HepG2 (cell line): ENCODE measurements around the gene SLC1A4. TPM values are rescaled to one million over a fixed set of nuclear protein-coding genes. Genes with fewer than 3 reads are reported as not detected.

ENCODE experiments used
- DPF2 ChIP-seq: sonication (generic); formaldehyde crosslinking; IDR thresholded peaks from 2 replicates; pipeline ENCODE4 v1.4.0; 2020; ENCODE audit warnings: mild to moderate bottlenecking, low read depth, missing genetic modification reagents, borderline replicate concordance
- MAFF ChIP-seq: IDR thresholded peaks from 2 replicates; pipeline ENCODE4 v1.6.1; 2011; ENCODE audit warnings: low read depth, low read length, improper control_type of control experiment
- PRDM10 ChIP-seq: sonication (generic); formaldehyde crosslinking; IDR thresholded peaks from 2 replicates; pipeline ENCODE4 v1.4.0; 2020; ENCODE audit warnings: low read depth, missing genetic modification reagents
- SMC3 ChIP-seq: IDR thresholded peaks from 2 replicates; pipeline ENCODE4 v1.6.1; 2011; ENCODE audit warnings: low read length, improper control_type of control experiment
- TCF7 ChIP-seq: sonication (generic); IDR thresholded peaks from 2 replicates; pipeline ENCODE4 v1.6.1; 2016; ENCODE audit warnings: antibody characterized with exemption, low read depth
- ZBTB4 ChIP-seq: sonication (generic); formaldehyde crosslinking; IDR thresholded peaks from 2 replicates; pipeline ENCODE4 v1.4.0; 2020; ENCODE audit warnings: missing genetic modification reagents, mild to moderate bottlenecking, borderline replicate concordance
- ZNF446 ChIP-seq: sonication (generic); formaldehyde crosslinking; IDR thresholded peaks from 2 replicates; pipeline ENCODE4 v1.5.0; 2020; ENCODE audit warnings: mild to moderate bottlenecking, missing genetic modification reagents
- ZNF572 ChIP-seq: sonication (generic); formaldehyde crosslinking; IDR thresholded peaks from 2 replicates; pipeline ENCODE4 v1.5.1; 2020; ENCODE audit warnings: mild to moderate bottlenecking, missing genetic modification reagents
- ZNF589 ChIP-seq: sonication (generic); formaldehyde crosslinking; conservative IDR thresholded peaks from 2 replicates; pipeline ENCODE4 v1.8.0; 2022; ENCODE audit warnings: mild to moderate bottlenecking, moderate library complexity, missing genetic modification reagents
- ZNF703 ChIP-seq: sonication (generic); formaldehyde crosslinking; IDR thresholded peaks from 2 replicates; pipeline ENCODE4 v1.5.1; 2020; ENCODE audit warnings: missing genetic modification reagents, mild to moderate bottlenecking, moderate library complexity, borderline replicate concordance
- ZNF749 ChIP-seq: sonication (generic); formaldehyde crosslinking; IDR thresholded peaks from 2 replicates; pipeline ENCODE4 v1.8.0; 2022; ENCODE audit warnings: mild to moderate bottlenecking, missing genetic modification reagents, moderate library complexity, borderline replicate concordance
- polyA plus RNA-seq, 8 experiments: library from polyadenylated mRNA; depleted of rRNA in 3 of 8; stranded (reverse) in 7 of 8; unstranded in 1 of 8; fragments of >200 nt; fragmentation: Illumina TruSeq in 4 of 8; extraction: Trizol in 4 of 8; gene quantifications; 2 replicates each; pipeline versions ENCODE4 v1.2.1 to v1.2.3, GENCODE V29; 2011 to 2016; ENCODE audit warnings: low read depth in 4 of 8, missing spikeins in 1 of 8, mixed read lengths in 1 of 8; ENCODE audit not compliant: insufficient read depth in 1 of 8
- total RNA-seq, 5 experiments: library from RNA; depleted of rRNA; stranded (reverse); fragments of >200 nt; fragmentation: Illumina TruSeq; extraction: Trizol; gene quantifications; 2 replicates each; pipeline ENCODE4 v1.2.3, GENCODE V29; 2016; ENCODE audit warnings: low read depth in 1 of 5
- TF ChIP-seq, protein P1 (sequence below), 2 experiments: sonication (generic) in 1 of 2; formaldehyde crosslinking in 1 of 2; IDR thresholded peaks; 2 replicates each; pipeline versions ENCODE4 v1.5.1 to v1.6.1; 2011 to 2020; ENCODE audit warnings: borderline replicate concordance in 1 of 2, low read depth in 1 of 2, low read length in 1 of 2, mild to moderate bottlenecking in 1 of 2, missing genetic modification reagents in 1 of 2, moderate library complexity in 1 of 2
- TF ChIP-seq, protein P2 (sequence below): IDR thresholded peaks from 2 replicates; pipeline ENCODE4 v1.4.0; 2020; ENCODE audit warnings: mild to moderate bottlenecking, missing genetic modification reagents

SLC1A4 gene
- total and polyA plus RNA-seq, 2 of the 13 experiments (the other 11 are each of a cell fraction or from before 2014, with no cell fraction given): 21.0 to 39.6 TPM

GRCh38 chr2:65056215-65057053 lies 67.2 kb downstream of the SLC1A4 start, which contains the start of gene CEP68 (continued):
- TF ChIP-seq, protein P1, sequence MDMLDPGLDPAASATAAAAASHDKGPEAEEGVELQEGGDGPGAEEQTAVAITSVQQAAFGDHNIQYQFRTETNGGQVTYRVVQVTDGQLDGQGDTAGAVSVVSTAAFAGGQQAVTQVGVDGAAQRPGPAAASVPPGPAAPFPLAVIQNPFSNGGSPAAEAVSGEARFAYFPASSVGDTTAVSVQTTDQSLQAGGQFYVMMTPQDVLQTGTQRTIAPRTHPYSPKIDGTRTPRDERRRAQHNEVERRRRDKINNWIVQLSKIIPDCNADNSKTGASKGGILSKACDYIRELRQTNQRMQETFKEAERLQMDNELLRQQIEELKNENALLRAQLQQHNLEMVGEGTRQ (IDR thresholded peaks at IDR 0.05; ENCODE audit: low read depth, low read length): no peak
- TF ChIP-seq, protein P1 (CRISPR knock-in tag; IDR thresholded peaks at IDR 0.05; ENCODE audit: borderline replicate concordance): no peak; the same call in 1 of the 2 replicates
- TF ChIP-seq MAFF: no peak
- no peak; the same call in none of the 2 replicates for TF ChIP-seq ZBTB4 (CRISPR knock-in tag)
- TF ChIP-seq ZNF749: peak; percentile 96
- no peak for TF ChIP-seq ZNF572 (CRISPR knock-in tag)
- no peak for TF ChIP-seq DPF2 (CRISPR knock-in tag)
- peak; percentile 71; the same call in 1 of the 2 replicates for TF ChIP-seq ZNF703 (CRISPR knock-in tag)
- TF ChIP-seq ZNF446 (CRISPR knock-in tag): peak; percentile 17; the same call in 1 of the 2 replicates
- TF ChIP-seq SMC3: no peak
- peak; percentile 62; the same call in 1 of the 2 replicates for TF ChIP-seq PRDM10 (CRISPR knock-in tag)
- TF ChIP-seq TCF7: no peak
- TF ChIP-seq, protein P2, sequence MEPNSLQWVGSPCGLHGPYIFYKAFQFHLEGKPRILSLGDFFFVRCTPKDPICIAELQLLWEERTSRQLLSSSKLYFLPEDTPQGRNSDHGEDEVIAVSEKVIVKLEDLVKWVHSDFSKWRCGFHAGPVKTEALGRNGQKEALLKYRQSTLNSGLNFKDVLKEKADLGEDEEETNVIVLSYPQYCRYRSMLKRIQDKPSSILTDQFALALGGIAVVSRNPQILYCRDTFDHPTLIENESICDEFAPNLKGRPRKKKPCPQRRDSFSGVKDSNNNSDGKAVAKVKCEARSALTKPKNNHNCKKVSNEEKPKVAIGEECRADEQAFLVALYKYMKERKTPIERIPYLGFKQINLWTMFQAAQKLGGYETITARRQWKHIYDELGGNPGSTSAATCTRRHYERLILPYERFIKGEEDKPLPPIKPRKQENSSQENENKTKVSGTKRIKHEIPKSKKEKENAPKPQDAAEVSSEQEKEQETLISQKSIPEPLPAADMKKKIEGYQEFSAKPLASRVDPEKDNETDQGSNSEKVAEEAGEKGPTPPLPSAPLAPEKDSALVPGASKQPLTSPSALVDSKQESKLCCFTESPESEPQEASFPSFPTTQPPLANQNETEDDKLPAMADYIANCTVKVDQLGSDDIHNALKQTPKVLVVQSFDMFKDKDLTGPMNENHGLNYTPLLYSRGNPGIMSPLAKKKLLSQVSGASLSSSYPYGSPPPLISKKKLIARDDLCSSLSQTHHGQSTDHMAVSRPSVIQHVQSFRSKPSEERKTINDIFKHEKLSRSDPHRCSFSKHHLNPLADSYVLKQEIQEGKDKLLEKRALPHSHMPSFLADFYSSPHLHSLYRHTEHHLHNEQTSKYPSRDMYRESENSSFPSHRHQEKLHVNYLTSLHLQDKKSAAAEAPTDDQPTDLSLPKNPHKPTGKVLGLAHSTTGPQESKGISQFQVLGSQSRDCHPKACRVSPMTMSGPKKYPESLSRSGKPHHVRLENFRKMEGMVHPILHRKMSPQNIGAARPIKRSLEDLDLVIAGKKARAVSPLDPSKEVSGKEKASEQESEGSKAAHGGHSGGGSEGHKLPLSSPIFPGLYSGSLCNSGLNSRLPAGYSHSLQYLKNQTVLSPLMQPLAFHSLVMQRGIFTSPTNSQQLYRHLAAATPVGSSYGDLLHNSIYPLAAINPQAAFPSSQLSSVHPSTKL (CRISPR knock-in tag): 0 out of 2 replicates have a peak, but pooled peaks have one; percentile 30
- peak; percentile 70; the same call in 1 of the 2 replicates for TF ChIP-seq ZNF589 (CRISPR knock-in tag)
